BLaER1 (cell line): ENCODE data around the gene DPM2.
A peak's percentile ranks its signal among the peaks of the same experiment; 100 is the strongest.

ENCODE experiments used
- H3K27ac ChIP-seq: shearing (Covaris generic); formaldehyde crosslinking; 2 replicates; pipeline ENCODE4 v1.8.1; 2022
- H3K27me3 ChIP-seq: shearing (Covaris generic); formaldehyde crosslinking; 2 replicates; pipeline ENCODE4 v1.8.1; 2022
- H3K36me3 ChIP-seq: shearing (Covaris generic); formaldehyde crosslinking; 2 replicates; pipeline ENCODE4 v1.8.1; 2022
- H3K4me1 ChIP-seq: shearing (Covaris generic); formaldehyde crosslinking; 2 replicates; pipeline ENCODE4 v1.8.1; 2022
- H3K4me2 ChIP-seq: shearing (Covaris generic); formaldehyde crosslinking; 2 replicates; pipeline ENCODE4 v1.8.1; 2022
- H3K4me3 ChIP-seq: shearing (Covaris generic); formaldehyde crosslinking; 2 replicates; pipeline ENCODE4 v1.8.1; 2022
- H3K9ac ChIP-seq: shearing (Covaris generic); formaldehyde crosslinking; 2 replicates; pipeline ENCODE4 v1.8.1; 2022
- H3K9me3 ChIP-seq: shearing (Covaris generic); formaldehyde crosslinking; 2 replicates; pipeline ENCODE4 v1.8.1; 2022
- H4K20me1 ChIP-seq: shearing (Covaris generic); formaldehyde crosslinking; 2 replicates; pipeline ENCODE4 v1.8.1; 2022
- Cebpa-rat ChIP-seq: shearing (Covaris generic); IDR thresholded peaks from 2 replicates; pipeline ENCODE4 v1.8.1; 2022

DPM2 gene

GRCh38 chr9:127941062-127941960 lies 3.7 kb upstream of the DPM2 start:
- Histone ChIP-seq H3K27me3 (no peaks in the 10 kb centered on the region), H3K36me3 (peaks cover 36% of the 10 kb centered on the region), H3K4me1 (peaks cover 34% of the 10 kb centered on the region), H3K4me3 (no peak overlapping the region), H3K9me3 (no peaks in the 10 kb centered on the region), H3K27ac (no peak overlapping the region), H3K9ac (no peak overlapping the region), H3K4me2 (no peak overlapping the region), H4K20me1 (peaks cover 17% of the 10 kb centered on the region)
- TF ChIP-seq Cebpa-rat, result no peak

DNA sequence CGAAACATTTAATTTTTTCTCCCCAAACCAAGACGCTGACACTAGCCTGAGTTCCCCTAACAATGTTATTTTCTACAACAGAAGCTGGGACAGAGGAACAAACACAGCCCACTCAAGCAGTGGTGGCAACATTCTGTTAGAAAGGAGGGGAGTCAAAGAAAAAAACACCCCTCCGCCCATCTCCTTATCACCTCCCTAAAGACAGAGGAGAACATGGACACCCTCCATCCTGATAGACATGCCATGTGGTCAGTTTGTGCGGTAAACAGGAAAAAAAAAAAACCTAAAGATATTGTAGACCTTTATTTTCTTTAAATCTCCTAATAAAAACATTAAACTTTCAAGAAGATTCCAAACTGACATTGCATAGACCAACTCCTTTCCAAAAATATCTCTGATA lies 2.9 kb upstream of the DPM2 start:
- Histone ChIP-seq H3K4me3 (no peak overlapping the region), H3K36me3 (peaks cover 35% of the 10 kb centered on the region), H3K4me1 (peaks cover 38% of the 10 kb centered on the region), H3K9ac (no peak overlapping the region), H3K4me2 (no peak overlapping the region), H4K20me1 (peaks cover 24% of the 10 kb centered on the region), H3K27me3 (no peaks in the 10 kb centered on the region), H3K27ac (no peak overlapping the region), H3K9me3 (no peaks in the 10 kb centered on the region)
- no peak for TF ChIP-seq Cebpa-rat

DNA sequence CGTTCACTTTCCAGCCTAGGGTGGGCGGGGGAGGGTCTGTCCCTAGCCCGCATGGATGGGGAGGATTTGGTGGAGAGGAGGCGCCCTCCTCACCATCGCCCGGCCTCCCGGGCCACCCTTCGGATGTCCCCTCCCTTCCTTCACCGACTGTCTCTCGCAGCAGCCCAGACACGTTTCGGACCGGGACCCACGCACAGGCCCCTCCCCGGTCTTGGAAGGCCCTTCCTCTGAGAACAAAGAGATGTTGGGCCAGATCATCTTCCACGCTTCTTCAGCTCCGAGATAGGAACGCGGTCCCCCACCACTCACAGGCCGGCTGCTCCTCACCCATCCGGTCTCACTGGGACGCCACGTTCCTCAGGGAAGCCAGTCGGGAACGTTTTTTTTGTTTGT lies 640 bp upstream of the DPM2 start:
- Histone ChIP-seq H3K36me3 (peaks cover 32% of the 10 kb centered on the region), H3K27ac (no peak overlapping the region), H3K4me2 (peak overlapping the region; percentile 95), H3K27me3 (no peaks in the 10 kb centered on the region), H3K9me3 (no peaks in the 10 kb centered on the region), H3K4me1 (peaks cover 42% of the 10 kb centered on the region), H4K20me1 (peaks cover 37% of the 10 kb centered on the region), H3K4me3 (peak overlapping the region; percentile 89; the same call in 1 of the 2 replicates), H3K9ac (no peak overlapping the region)
- TF ChIP-seq Cebpa-rat, result no peak

- Histone ChIP-seq H3K9me3 (no peaks in the 10 kb centered on the region), H3K9ac (peak overlapping the region; percentile 86), H3K4me3 (peak overlapping the region; percentile 89), H4K20me1 (peaks cover 35% of the 10 kb centered on the region), H3K4me1 (peaks cover 38% of the 10 kb centered on the region), H3K27ac (peak overlapping the region; percentile 86), H3K36me3 (peaks cover 24% of the 10 kb centered on the region), H3K27me3 (no peaks in the 10 kb centered on the region), H3K4me2 (peak overlapping the region; percentile 95)
- no peak for TF ChIP-seq Cebpa-rat
These were observed 632 bp downstream of the DPM2 start for GRCh38 chr9:127937056-127937387.

- H4K20me1 ChIP-seq, result peaks cover 41% of the 10 kb centered on the region
- H3K4me3 ChIP-seq, result peak overlapping the region; percentile 89
- no peaks in the 10 kb centered on the region for H3K27me3 ChIP-seq
- H3K9ac ChIP-seq, result peak overlapping the region; percentile 86
- no peak for TF ChIP-seq Cebpa-rat
- H3K4me2 ChIP-seq, result peak overlapping the region; percentile 95
- H3K27ac ChIP-seq, result peak overlapping the region; percentile 86; the same call in 1 of the 2 replicates
- H3K36me3 ChIP-seq, result peaks cover 23% of the 10 kb centered on the region
- peaks cover 44% of the 10 kb centered on the region for H3K4me1 ChIP-seq
- H3K9me3 ChIP-seq, result no peaks in the 10 kb centered on the region
These were observed 1.3 kb downstream of the DPM2 start for GRCh38 chr9:127936347-127936852.

DNA sequence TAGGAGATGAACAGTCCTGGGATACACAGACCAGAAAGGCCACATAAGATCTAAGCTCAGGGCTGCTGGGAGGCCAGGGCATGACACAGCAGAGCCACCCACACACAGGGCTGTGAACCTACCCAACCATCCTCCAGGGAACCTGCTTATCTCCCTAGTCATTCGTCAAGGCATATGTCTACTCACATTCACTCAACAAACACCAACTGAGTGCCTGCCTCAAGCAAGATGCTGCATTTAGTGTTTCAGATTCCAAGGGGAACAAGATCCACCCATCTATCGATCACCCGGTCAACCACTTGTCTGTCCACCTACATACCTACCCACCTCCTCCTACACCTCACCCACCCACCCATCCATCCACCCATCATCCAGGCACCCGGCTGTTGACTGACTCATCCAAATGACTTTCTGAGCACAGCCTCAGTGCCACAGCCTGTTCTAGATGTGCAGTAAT lies 1.9 kb downstream of the DPM2 start:
- Histone ChIP-seq H3K36me3 (peaks cover 23% of the 10 kb centered on the region), H3K4me1 (peaks cover 50% of the 10 kb centered on the region), H3K27ac (0 out of 2 replicates have a peak overlapping the region, but pooled peaks have one; percentile 10), H3K27me3 (no peaks in the 10 kb centered on the region), H3K9me3 (no peaks in the 10 kb centered on the region), H3K4me2 (peak overlapping the region; percentile 95), H3K9ac (peak overlapping the region; percentile 86), H3K4me3 (peak overlapping the region; percentile 89), H4K20me1 (peaks cover 46% of the 10 kb centered on the region)
- TF ChIP-seq Cebpa-rat, result no peak

GRCh38 chr9:127934986-127935385 lies 2.7 kb downstream of the DPM2 start:
- peaks cover 52% of the 10 kb centered on the region for H4K20me1 ChIP-seq
- peaks cover 57% of the 10 kb centered on the region for H3K4me1 ChIP-seq
- H3K9me3 ChIP-seq, result no peaks in the 10 kb centered on the region
- peaks cover 6% of the 10 kb centered on the region for H3K27me3 ChIP-seq
- peak overlapping the region; percentile 86 for H3K9ac ChIP-seq
- TF ChIP-seq Cebpa-rat, result no peak
- peak overlapping the region; percentile 95 for H3K4me2 ChIP-seq
- 0 out of 2 replicates have a peak overlapping the region, but pooled peaks have one; percentile 10 for H3K27ac ChIP-seq
- H3K4me3 ChIP-seq, result no peak overlapping the region
- H3K36me3 ChIP-seq, result peaks cover 20% of the 10 kb centered on the region

GRCh38 chr9:127934248-127934647 lies 3.4 kb downstream of the DPM2 start:
- Histone ChIP-seq H4K20me1 (peaks cover 59% of the 10 kb centered on the region), H3K9me3 (no peaks in the 10 kb centered on the region), H3K9ac (no peak overlapping the region), H3K27me3 (peaks cover 13% of the 10 kb centered on the region), H3K4me2 (peak overlapping the region; percentile 30), H3K4me1 (peaks cover 61% of the 10 kb centered on the region), H3K36me3 (peaks cover 16% of the 10 kb centered on the region), H3K4me3 (no peak overlapping the region), H3K27ac (no peak overlapping the region)
- TF ChIP-seq Cebpa-rat, result no peak

GRCh38 chr9:127931092-127931881 lies 6.4 kb downstream of the DPM2 start:
- H3K9ac ChIP-seq, result no peak overlapping the region
- no peak overlapping the region for H3K27ac ChIP-seq
- TF ChIP-seq Cebpa-rat, result no peak
- H3K36me3 ChIP-seq, result peaks cover 16% of the 10 kb centered on the region
- peaks cover 43% of the 10 kb centered on the region for H3K27me3 ChIP-seq
- H3K4me1 ChIP-seq, result peaks cover 53% of the 10 kb centered on the region
- H3K4me2 ChIP-seq, result peak overlapping the region; percentile 100
- H3K4me3 ChIP-seq, result peak overlapping the region; percentile 73
- peaks cover 74% of the 10 kb centered on the region for H4K20me1 ChIP-seq
- no peaks in the 10 kb centered on the region for H3K9me3 ChIP-seq
